Fibroblast of skin of left quadriceps (primary cell): ENCODE measurements around the gene PLEKHO2.

ENCODE experiments used
- DNase-seq, 2 experiments: peaks; one replicate each; pipeline ENCODE4 v3.0.0-alpha.2; 2013; ENCODE audit warnings: low read depth in 2 of 2

Gene PLEKHO2

DNA sequence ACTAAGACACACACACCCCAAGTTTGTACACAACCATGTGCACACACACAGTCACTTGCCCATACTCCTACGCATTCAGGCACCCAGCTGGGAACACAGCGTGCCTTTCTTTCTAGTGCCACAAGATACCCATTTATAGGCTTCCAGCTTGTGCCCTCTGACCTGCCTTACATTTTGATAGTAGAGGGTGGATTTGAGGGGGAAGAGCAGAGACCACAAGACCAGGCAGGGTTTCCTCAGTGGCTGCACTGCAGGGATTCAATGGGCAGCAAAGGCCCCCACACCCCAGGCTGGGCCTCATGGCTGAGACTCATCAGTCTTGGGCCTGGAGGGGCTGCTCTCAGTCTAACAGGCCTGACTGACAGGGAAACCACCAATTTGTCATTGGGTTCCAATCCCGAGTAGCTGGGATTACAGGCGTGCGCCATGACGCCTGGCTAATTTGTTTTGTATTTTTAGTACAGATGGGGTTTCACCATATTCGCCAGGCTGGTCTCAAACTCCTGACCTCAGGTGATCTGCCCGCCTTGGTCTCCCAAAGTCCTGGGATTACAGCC lies 51.2 kb downstream of the PLEKHO2 start:
- DNase-seq, result no peak

DNA sequence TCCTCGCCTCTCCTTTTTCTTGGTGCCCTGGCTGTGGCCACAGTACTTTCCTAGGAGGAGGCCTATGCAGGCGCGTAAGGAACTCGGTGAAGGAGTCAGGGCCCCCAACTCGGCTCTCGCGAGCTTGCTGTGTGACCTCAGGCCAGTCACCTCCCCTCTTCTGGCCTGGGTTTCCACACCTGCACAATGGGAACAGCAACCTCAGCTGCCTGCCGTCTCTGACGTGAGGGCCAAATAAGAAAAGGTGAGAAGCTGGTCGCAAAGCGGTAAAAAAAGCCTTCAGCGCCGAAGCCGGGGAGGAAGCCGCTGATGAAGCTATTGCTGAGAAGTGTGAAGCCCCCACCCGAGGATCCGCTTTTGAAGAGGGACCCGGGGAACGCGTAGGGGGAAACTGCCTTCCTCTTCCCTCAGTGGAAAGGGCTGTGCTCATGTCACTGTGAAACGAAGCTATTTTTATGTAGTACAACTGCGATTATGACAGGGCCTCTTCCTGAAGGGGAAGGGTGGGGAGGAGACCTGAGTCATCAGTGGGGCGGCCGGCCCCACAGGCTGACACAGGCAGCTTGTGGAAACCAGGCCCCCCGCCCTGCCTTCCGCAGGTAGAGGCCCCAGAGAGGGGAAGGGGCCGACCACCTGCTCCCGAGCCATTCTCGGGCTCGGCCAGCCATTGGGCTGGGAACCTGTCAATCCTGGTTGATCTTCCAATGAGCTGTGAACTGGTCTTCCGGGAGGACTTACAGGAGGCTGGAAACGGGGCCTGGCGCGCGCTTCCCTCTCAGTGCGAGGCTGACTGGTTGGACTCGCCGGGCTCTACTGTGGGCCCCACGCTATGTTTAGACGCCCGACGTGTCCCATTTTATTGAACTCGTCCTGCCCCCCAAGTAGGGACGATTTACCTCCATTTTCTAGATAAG lies 52.0 kb downstream of the PLEKHO2 start:
- peak; percentile 96 for DNase-seq

DNA sequence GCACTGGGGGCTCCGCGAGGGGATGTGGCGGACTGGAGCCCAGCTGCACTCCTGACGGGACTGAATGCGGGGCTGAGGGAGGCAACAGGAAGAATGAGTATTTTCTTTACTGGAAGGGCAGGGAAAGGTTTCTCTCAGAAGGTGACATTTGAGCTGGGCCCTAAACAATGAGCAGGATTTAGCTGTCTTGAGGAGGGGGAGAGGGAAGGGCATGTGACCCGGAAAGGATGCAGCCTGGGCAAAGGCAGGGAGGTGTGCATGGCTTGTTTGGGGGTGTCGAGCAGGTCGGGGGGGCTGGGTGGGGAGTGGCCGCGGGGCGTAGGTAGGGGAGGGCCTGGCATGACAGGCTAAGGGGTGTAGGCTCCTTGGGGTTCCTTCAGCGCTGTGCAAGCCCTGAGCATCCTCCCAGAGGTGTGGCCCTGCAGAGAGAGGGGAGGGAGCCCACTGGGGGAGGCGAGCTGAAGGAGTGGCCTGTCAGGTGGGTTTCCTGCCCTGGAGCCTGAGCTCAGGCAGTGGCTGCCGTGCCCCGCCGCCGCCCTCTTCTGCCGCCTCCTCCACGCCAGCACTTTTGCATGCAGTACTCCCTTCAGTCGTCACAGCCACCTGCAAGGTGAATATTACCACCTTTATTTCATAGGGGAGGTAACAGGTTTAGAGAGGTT lies 52.8 kb downstream of the PLEKHO2 start:
- DNase-seq, result no peak

DNA sequence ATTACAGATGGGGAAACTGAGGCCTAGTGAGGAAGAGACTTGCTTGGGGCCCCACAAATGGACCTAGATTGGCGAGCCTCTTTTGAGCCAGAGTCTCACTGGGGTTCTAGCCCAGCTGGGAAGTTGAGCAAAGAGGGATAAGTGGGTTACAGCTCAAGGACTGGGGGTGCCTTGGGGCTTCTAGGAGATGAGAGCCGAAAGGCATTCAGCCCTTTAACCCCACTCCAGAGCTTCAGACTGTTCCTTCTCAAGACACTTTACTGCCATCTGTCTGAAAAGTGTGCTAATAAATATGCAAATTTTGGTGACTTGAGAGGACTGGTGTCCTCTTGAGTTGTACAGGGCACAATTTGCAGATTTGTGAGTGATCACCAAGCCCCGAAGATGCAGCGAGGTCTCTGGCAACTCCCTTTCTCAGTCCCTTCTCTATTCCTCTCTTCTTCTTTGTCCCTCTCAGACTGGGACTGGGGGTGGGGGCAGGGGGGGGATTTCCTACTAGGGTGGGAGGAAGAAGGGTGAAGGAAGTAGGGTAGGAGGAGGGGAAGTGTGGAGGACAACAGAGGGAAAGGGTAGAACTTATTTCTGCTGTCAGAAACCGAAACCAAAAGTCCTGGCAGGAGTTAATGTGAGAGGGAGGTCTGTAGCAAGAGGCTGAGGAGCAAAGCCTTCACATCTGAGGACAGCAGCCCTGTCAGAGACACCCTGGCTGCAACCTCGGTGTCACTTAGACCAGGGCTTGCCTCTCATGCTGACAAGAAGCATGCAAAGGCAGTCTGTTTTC lies 53.8 kb downstream of the PLEKHO2 start:
- DNase-seq, result no peak

DNA sequence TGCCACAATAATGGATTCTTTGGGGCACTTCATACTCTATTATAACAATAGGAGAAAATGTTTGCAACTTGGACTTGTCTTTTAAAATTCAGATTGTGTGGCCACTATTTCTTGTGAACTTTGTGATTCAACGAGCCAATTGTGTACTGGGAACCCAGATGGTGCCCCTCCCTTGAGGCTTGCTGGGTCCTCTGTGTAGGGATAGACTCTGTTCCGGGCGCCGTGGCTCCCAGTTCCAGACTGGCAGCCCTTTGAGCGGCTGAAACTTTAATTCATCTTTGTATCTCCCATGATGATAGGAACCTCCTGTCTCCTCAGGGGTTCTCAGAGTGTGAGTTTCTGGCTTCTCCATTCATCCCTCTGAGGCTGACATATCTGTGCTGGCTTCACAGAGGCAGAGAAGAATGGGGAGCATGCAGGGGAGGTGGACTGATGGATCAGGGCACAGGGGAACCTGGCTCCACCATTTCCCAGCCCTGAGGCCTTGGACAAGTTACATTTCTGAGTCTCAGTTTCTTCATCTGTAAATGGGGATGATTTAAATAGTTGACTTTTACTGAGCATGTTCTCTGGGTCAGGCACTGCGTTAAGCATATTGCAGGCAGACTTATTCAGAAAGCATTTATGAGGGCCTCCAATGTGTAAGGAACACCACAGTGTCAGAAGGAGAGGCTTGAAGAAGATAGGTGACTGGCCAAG lies 54.8 kb downstream of the PLEKHO2 start:
- DNase-seq, result no peak

DNA sequence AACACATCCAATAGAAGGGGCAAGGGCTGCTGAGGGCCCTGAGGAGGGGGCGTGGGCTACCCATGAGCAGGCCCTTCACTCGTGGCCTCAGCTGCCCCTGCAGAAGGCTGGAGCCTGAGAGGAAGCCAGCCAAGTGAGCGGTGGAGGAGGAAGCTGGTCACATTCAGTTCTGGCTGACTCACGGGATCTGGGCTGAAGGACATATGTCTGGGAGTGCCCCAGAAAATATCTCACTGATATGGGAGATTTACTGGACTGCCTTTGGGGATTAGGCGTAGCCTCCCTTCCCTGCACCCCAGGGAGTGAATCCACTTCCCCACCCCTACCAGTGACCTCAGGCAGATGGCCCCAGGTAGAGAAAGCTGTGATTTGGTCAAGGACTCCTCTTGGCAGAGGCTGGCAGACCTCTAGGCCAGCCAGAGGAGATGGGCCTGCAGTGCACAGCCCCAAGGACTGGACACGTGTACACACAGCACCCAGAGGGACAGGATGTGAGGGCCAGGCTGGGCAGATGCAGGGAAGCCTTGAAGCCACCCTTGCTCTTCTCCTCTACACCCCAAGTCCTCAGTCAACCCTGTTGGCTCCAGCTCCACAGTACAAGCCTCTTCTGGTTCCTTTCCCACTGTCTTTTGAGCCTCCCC lies 55.8 kb downstream of the PLEKHO2 start:
- peak in 1 of 2 experiments; percentile 37 for DNase-seq

DNA sequence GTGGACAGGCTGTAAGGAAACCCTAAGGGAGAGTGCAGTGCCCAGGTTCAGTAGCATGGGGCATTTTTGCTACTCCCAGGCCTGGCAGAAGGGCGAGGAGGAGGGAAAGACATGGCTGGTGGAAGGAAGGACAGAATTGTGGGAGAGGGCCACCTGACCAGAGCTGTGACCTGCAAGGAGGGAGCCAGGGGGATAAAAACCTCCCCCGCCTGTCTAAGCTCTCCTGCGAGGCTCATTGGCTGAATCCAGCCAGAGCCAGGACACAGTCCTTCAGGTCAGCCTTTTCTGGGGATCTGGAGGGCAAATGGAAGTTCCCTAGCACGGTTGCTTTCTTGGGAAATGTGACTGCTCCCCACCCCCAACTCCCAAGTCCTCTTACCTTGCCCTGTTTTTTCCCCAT lies 56.7 kb downstream of the PLEKHO2 start:
- no peak for DNase-seq

DNA sequence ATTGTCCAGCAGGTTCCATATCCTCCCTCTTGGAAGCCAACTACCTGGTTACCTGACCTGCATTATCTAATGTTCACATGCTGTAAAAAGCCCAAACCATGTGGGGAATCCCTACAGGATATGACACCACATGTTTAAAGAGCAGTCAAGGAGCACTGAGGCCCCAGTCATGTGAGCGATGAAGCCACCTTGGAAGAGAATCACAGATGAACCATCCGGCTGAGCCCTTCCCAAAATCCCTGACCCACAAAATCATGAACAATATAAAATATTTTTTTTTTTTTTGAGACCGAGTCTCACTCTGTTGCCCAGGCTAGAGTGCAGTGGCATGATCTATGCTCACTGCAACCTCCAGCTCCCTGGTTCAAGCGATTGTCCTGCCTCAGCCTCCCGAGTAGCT lies 59.4 kb downstream of the PLEKHO2 start:
- DNase-seq, result no peak

DNA sequence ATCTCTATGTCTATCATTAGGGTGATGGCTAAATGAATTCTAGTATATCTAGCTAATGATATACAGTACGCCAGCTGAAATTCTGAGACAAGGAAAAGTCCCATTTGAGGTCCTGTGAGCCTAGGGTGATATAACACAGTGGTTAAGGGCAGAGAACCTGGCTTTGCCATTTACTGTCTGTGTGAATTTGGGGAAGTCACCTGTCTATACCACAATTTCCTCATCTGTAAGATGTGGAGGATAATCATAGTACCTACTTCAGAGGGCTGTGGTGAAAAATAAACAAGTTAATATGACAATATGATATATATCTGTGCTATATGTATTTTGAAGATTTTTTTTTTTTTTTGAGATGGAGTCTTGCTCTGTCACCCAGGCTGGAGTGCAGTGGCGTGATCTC lies 60.2 kb downstream of the PLEKHO2 start:
- no peak for DNase-seq

DNA sequence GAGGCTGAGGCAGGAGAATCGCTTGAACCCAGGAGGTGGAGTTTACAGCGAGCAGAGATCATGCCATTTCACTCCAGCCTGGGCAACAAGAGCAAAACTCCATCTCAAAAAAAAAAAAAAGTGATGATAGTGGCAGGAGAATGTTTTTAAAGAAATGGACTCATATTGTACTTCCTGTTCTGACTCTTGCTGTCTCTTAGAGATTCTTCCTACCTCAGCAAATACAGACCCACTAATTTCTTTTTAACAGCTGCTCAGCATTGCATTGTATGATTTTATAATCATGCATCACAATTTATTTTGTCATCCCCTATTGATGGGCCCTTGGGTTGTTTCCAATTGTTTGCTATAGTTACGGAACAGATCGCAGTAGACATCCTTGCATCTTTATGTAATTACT lies 61.1 kb downstream of the PLEKHO2 start:
- DNase-seq, result no peak

DNA sequence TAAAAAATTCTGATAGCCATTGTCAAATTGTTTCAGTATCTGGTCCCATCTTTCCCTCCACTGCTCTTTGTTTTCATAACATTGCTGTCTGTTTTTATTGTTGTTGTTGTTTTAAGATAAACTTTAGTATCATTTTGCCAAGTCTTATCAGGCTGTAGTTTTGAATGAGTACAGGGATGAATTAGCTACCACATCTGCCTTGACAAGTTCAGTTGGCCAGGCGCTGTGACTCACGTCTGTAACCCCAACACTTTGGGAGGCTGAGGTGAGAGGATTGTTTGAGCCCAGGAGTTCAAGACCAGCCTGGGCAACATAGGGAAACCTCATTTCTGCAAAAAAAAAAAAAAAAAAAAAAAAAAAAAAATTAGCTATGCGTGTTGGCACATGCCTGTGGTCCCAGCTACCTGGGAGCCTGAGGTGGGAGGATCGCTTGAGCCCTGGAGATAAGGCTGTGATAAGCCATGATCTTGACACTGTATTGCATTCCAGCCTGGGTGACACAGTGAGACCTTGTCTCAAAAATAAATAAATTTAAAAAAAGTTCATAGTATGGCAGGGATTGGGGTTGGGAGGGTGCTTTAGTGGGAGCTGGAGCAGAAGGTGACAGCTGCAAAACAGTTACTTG lies 61.7 kb downstream of the PLEKHO2 start:
- no peak for DNase-seq

DNA sequence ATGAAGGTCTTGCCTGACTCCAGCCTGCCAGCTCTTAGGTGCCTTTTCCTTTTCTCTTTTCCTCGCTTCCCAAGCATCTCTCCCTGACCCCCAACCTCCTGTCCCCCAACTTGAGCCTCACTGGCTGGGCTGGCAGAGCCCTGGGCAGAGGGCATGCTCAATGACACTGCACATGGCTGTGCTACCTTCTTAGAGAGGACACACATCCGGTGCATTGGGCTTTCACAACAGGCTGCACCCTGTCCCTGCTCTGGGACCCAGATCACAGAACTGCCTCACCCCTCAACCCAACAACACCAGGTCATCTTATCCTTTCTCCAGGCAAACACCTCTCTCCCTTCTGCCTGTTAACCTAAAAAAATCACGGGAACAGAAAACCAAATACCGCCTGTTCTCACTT lies 62.5 kb downstream of the PLEKHO2 start:
- DNase-seq, result no peak

DNA sequence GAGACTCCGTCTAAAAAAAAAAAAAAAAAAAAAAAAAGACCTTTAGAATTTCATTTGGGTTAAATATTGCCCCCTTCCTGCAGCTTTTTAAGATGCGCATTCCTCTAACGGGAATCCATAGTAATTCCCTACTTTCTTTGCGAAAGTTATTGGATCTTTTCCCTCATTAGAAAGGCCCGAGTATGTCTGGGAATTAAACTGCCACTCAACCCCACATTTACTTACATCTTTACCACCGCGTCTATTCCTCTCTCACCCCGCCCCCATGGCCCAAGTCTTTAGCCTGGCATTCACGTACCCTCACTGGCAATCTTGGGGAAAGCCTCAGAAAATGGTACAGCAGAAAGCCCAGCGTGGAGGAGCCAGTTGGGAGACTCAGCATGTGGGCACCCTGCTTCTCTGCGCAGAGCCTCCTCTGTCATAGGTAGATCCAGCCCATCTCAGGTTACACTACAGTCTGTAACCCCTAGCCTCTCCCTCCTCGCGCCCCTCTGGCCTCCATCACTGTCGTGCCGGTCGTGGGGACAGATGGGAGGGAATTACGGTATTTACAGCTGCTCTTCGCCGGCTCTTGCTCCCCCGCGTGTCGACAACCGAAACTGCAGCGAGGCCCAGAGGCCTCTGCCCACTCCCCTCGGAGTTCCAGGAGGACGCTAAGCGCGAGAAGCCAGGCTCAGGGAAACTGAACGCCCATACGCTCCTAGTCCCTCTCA lies 63.6 kb downstream of the PLEKHO2 start:
- peak in 1 of 2 experiments; percentile 30 for DNase-seq

DNA sequence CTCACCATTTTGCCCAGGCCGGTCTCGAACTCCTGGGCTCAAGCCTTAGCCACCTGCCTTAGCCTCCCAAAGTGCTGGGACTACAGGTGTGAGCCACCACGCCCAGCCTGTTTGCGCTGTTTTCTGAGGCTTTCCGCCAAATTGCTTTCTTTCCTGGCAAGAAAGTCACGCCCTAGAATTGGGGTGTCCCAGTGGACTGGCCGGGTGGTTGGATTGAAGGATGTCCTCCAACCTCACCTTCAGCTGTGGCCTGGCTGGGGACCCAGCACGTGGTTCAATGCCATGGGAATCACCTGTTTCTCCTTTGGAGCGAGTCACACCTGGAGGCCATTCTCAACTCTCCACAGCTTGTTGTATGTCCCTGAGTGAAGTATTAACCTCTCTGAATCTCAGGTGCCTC lies 64.2 kb downstream of the PLEKHO2 start:
- DNase-seq, result no peak

DNA sequence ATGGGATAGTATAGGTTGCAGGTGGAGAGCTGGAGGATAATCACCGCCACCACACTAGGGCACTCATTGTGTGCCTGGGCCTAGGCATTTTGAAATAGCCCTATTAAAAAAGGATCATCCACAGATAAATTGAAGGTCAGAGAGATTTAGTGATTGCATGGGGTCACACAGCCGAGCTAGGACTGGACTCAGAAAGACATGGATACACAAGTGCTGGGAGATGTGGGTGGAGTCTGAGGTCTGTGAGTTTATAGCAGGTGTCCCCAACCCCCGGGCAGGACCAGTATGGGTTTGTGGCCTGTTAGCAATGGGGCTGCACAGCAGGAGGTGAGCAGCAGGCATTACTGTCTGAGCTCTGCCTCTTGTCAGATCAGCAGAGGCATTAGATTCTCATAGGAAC lies 64.7 kb downstream of the PLEKHO2 start:
- DNase-seq, result no peak

DNA sequence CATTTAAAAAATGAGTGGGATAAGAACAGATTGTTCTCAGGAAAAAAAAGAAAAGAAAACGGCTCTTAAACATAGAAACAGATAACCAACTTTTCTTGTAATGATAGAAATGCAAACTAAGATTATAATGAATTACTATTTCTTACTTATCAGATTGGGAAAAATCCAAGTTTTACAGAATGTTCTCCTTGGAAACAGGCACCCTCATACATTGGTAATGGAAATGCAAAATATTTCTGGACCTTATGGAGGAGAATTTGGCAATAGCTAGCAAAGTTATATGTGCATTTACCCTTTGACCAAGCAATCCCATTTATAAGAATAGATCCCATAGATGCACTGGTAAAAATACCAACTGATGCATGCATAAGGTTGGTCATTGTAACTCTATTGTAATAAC lies 66.3 kb downstream of the PLEKHO2 start:
- DNase-seq, result no peak

DNA sequence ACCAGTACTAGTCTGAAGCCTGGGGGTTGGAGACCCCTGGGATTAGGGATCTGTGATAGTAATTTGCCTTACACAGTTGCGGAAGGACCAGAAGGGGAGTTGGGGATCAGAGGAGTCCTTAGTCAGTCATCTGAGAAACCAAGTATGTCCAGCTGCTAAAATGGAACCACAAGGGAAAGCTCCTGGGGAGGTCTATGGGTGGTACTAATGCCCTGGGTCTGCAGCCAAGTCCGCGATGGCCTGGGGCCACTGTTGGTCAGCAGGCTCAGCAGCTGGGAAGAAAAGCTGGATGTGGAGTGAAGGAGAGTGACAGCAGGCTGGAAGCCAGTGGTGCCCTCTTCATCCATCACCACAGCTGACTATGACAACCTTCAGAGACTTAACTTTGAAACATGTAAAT lies 67.8 kb downstream of the PLEKHO2 start:
- no peak for DNase-seq

DNA sequence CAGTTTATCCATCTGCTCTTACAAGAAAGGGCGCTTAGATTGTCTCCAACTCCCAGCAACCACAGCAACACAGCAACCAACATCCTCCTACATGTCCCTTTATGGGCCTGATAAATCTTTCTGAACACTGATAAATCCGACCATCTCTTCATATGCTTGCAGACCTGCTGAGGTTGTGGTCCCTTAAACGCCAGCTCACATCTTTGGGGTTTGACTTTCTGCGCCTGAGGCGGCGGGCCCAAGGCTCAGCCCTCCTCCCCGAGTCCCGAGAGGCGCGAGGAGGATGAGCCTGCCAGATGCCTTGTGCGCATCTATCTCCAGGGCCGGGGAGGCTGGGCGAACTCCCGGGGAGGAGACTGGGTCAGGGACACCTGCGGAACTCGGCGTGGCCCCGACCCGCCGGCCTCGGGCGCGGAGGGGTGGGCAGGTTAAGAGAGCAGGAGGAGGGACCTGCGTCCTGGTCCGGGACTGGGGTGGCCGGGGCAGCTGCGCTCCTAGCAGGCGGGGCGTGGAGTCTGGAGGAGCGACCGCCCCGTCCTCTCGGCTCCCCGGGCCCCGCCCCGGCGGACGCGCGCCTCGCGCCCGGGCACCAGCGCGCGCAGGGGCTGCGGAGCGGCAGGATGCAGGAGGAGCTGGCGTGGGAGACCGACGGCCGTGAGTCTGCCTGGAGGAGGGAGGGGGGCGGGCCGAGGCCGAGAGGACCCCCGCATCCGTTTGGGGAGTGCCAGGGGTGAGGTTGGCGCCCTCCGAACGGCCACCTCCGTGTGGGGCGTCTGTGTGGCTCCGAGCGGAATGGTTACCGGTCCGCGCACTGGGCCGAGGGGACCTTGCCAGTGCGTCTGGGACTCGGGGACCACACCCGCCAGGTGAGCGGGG lies 69.8 kb downstream of the PLEKHO2 start, which contains the start of gene ANKDD1A:
TSS of gene ANKDD1A (plus strand) at position 592 of the 876 bp plus-strand sequence. CDS start at position 621, 29 bp downstream.
- DNase-seq, result no peak
